GM19043 (cell line): ENCODE measurements around the gene AMDHD2.
"Not testable (repeated sequence)": the region's sequence is repeated elsewhere in the genome, so short reads cannot be mapped to it uniquely, and the experiment has no call there.

Source experiments
- ATAC-seq: cut with Tn5 transposase; IDR thresholded peaks from one replicate; pipeline ENCODE4 v1.9.1; 2021; ENCODE audit warnings: low read depth; ENCODE audit not compliant: unreplicated experiment

The AMDHD2 gene

DNA sequence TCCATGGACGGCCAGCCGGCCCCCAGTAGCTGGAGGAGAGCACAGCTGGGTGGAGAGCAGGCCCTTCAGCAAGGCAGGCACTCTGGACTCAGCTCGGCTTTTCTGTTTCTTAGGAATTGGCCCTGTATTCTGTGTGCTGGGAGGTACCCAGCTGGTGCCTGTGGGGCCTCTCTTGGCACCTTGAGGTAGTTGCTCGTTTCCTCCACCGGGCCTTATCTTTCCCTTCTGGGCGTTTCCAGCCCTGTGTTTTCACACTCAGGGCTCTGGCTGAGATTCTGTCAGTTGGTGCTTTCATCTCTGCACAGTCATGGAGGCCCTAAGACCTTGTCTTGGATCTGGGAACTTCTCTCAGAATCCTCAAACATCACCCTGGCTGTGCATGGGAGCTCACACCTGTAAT lies 47.3 kb downstream of the AMDHD2 start:
- ATAC-seq, result not testable (repeated sequence)

GRCh38 chr16:2568573-2568972 lies 48.4 kb downstream of the AMDHD2 start:
- not testable (repeated sequence) for ATAC-seq

GRCh38 chr16:2572704-2573103 lies 52.5 kb downstream of the AMDHD2 start:
- ATAC-seq, result not testable (repeated sequence)

DNA sequence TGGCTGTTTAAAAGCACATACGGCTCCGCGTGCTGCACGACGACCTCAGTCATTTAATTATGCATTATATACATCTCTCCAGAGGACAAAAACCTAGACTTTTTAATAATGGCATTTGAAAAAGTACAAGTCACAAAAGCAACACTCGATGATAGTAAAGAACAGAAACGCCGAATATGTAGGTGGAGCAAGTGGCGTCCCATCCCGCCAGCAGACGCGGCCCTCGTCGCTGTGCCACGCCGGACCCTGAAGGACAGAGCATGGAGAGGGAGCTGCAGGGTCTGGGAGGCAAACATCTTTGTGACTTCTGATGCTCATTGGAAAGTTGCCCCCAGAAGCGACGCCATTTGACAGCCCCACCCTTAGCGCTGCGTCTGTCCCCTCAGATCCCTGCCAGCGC lies 55.7 kb downstream of the AMDHD2 start:
- not testable (repeated sequence) for ATAC-seq

- not testable (repeated sequence) for ATAC-seq
Observed at GRCh38 chr16:2577044-2577443, 56.9 kb downstream of the AMDHD2 start.

- ATAC-seq, result not testable (repeated sequence)
Observed at GRCh38 chr16:2578905-2579304, 58.7 kb downstream of the AMDHD2 start.

DNA sequence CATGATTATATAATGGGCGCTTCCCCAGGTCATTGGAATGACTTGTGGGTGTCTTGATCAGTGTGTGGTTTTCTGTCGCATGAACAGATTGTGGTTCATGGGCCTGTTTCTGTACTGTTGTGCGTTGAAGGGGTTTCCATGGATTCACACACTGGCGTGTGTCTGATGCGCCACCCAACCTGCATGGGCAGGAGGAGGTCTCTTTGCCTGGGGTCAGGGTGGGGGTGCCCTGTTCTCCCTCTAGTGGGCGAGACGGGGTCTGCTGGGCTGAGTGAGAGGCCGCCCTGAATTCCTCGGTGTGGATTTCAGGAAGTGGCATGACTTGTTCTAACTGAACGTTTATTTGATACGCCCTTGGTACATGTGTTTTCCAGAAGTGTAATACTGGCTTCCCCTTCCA lies 60.0 kb downstream of the AMDHD2 start:
- ATAC-seq, result not testable (repeated sequence)

- not testable (repeated sequence) for ATAC-seq
Observed at GRCh38 chr16:2580818-2581217, 60.6 kb downstream of the AMDHD2 start.
